Measurements from ENCODE around the gene KCNJ11.

KCNJ11 gene

GRCh38 chr11:17389957-17390649 is 1.6 kb upstream of the KCNJ11 start:
- Histone ChIP-seq H3K9me3 (ENCODE audit: insufficient read depth, low read length) (no peaks in the 10 kb centered on the region), H3K27ac (ENCODE audit: low read depth, low read length) (no peak overlapping the region), H3K79me2 (ENCODE audit: insufficient read depth, low read length) (no peaks in the 10 kb centered on the region), H3K27me3 (ENCODE audit: low read length) (no peaks in the 10 kb centered on the region), H4K20me1 (ENCODE audit: low read depth, low read length) (no peaks in the 10 kb centered on the region), H3K4me2 (ENCODE audit: low read depth, low read length, poor library complexity, severe bottlenecking) (peak overlapping the region; percentile 81), H3K9ac (ENCODE audit: low read length) (peak overlapping the region; percentile 65), H2AFZ (ENCODE audit: low read depth, low read length, severe bottlenecking) (peak overlapping the region; percentile 99), H3K36me3 (ENCODE audit: low read length) (no peaks in the 10 kb centered on the region), H3F3A (ENCODE audit: insufficient read depth) (0 out of 2 replicates have a peak, but pooled peaks cover 3% of the 10 kb centered on the region), H3K9me2 (replicated peaks; ENCODE audit: insufficient read depth, low read length) (no peaks in the 10 kb centered on the region), H3K4me3 (ENCODE audit: insufficient read depth, low read length, poor library complexity, severe bottlenecking) (peak overlapping the region; percentile 81)
- TF ChIP-seq EZH2phosphoT487 (conservative IDR thresholded peaks at IDR 0.05; ENCODE audit: low read length): no peak
- TF ChIP-seq CTCF (IDR thresholded peaks at IDR 0.05; ENCODE audit: insufficient read depth, low read length, poor library complexity, severe bottlenecking): no peak

GRCh38 chr11:17389211-17389956 is 925 bp upstream of the KCNJ11 start:
- peak overlapping the region; percentile 99 for H2AFZ ChIP-seq (ENCODE audit: low read depth, low read length, severe bottlenecking)
- H3K9ac ChIP-seq (ENCODE audit: low read length): peak overlapping the region; percentile 65
- H3K79me2 ChIP-seq (ENCODE audit: insufficient read depth, low read length): no peaks in the 10 kb centered on the region
- no peaks in the 10 kb centered on the region for H3K9me3 ChIP-seq (ENCODE audit: insufficient read depth, low read length)
- H3K4me3 ChIP-seq (ENCODE audit: insufficient read depth, low read length, poor library complexity, severe bottlenecking): peak overlapping the region; percentile 81
- H3K27ac ChIP-seq (ENCODE audit: low read depth, low read length): no peak overlapping the region
- no peaks in the 10 kb centered on the region for H3K36me3 ChIP-seq (ENCODE audit: low read length)
- 0 out of 2 replicates have a peak, but pooled peaks cover 3% of the 10 kb centered on the region for H3F3A ChIP-seq (ENCODE audit: insufficient read depth)
- no peaks in the 10 kb centered on the region for H3K9me2 ChIP-seq (replicated peaks; ENCODE audit: insufficient read depth, low read length)
- TF ChIP-seq EZH2phosphoT487 (conservative IDR thresholded peaks at IDR 0.05; ENCODE audit: low read length) (no peak), CTCF (IDR thresholded peaks at IDR 0.05; ENCODE audit: insufficient read depth, low read length, poor library complexity, severe bottlenecking) (peak; percentile 32)
- H4K20me1 ChIP-seq (ENCODE audit: low read depth, low read length): no peaks in the 10 kb centered on the region
- H3K27me3 ChIP-seq (ENCODE audit: low read length): no peaks in the 10 kb centered on the region
- peak overlapping the region; percentile 81 for H3K4me2 ChIP-seq (ENCODE audit: low read depth, low read length, poor library complexity, severe bottlenecking)

- H2AFZ ChIP-seq (ENCODE audit: low read depth, low read length, severe bottlenecking): no peak overlapping the region
- H3K9me3 ChIP-seq (ENCODE audit: insufficient read depth, low read length): no peaks in the 10 kb centered on the region
- H3K9ac ChIP-seq (ENCODE audit: low read length): no peak overlapping the region
- H3K79me2 ChIP-seq (ENCODE audit: insufficient read depth, low read length): no peaks in the 10 kb centered on the region
- H3F3A ChIP-seq (ENCODE audit: insufficient read depth): 0 out of 2 replicates have a peak, but pooled peaks cover 3% of the 10 kb centered on the region
- no peaks in the 10 kb centered on the region for H3K9me2 ChIP-seq (replicated peaks; ENCODE audit: insufficient read depth, low read length)
- no peaks in the 10 kb centered on the region for H3K36me3 ChIP-seq (ENCODE audit: low read length)
- TF ChIP-seq EZH2phosphoT487 (conservative IDR thresholded peaks at IDR 0.05; ENCODE audit: low read length): no peak
- TF ChIP-seq CTCF (IDR thresholded peaks at IDR 0.05; ENCODE audit: insufficient read depth, low read length, poor library complexity, severe bottlenecking): no peak
- no peaks in the 10 kb centered on the region for H4K20me1 ChIP-seq (ENCODE audit: low read depth, low read length)
- H3K4me2 ChIP-seq (ENCODE audit: low read depth, low read length, poor library complexity, severe bottlenecking): no peak overlapping the region
- H3K27ac ChIP-seq (ENCODE audit: low read depth, low read length): no peak overlapping the region
- no peaks in the 10 kb centered on the region for H3K27me3 ChIP-seq (ENCODE audit: low read length)
- no peak overlapping the region for H3K4me3 ChIP-seq (ENCODE audit: insufficient read depth, low read length, poor library complexity, severe bottlenecking)
Observed at GRCh38 chr11:17387811-17388210, 648 bp downstream of the KCNJ11 start.
